A172 (cell line): ENCODE data around the gene MUL1. TPM values are rescaled to one million over a fixed set of nuclear protein-coding genes. Genes with fewer than 3 reads are reported as not detected.

Experiments
- DNase-seq: peaks from one replicate; pipeline ENCODE4 v3.0.0-alpha.2; 2015; ENCODE audit warnings: low spot score
- total RNA-seq: library from RNA; depleted of rRNA; stranded (reverse); fragments of >200 nt; shearing (Covaris generic); gene quantifications from 2 replicates; pipeline ENCODE4 v1.2.3, GENCODE V29; 2014

The MUL1 gene
- total RNA-seq, 1 experiment from 2014 or later: 26.6 TPM

GRCh38 chr1:20485527-20486456 lies 22.2 kb downstream of the MUL1 start, which contains the start of gene CAMK2N1:
Gene CAMK2N1, minus strand, starts transcription at chr1:20486210. Its CDS starts 831 bp downstream, at chr1:20485379.
- peak; percentile 4 for DNase-seq

GRCh38 chr1:20484519-20485462 lies 23.2 kb downstream of the MUL1 start:
- DNase-seq: no peak

- DNase-seq: no peak
Measured at GRCh38 chr1:20483833-20484518, 24.0 kb downstream of the MUL1 start.

GRCh38 chr1:20483098-20483832 lies 24.7 kb downstream of the MUL1 start:
- DNase-seq: no peak

- no peak for DNase-seq
Measured at GRCh38 chr1:20481643-20482498, 26.1 kb downstream of the MUL1 start.

- no peak for DNase-seq
Measured at GRCh38 chr1:20480951-20481617, 26.9 kb downstream of the MUL1 start.

GRCh38 chr1:20480243-20480944 lies 27.6 kb downstream of the MUL1 start:
- DNase-seq: no peak

- DNase-seq: no peak
Measured at GRCh38 chr1:20479840-20480239, 28.1 kb downstream of the MUL1 start.

- DNase-seq: no peak
Measured at GRCh38 chr1:20478057-20478635, 29.8 kb downstream of the MUL1 start.

GRCh38 chr1:20477348-20478056 lies 30.4 kb downstream of the MUL1 start:
- no peak for DNase-seq

GRCh38 chr1:20476265-20477038 lies 31.5 kb downstream of the MUL1 start:
- DNase-seq: peak; percentile 49

- no peak for DNase-seq
Measured at GRCh38 chr1:20474996-20475395, 33.0 kb downstream of the MUL1 start.

- DNase-seq: no peak
Measured at GRCh38 chr1:20474333-20474975, 33.5 kb downstream of the MUL1 start.

GRCh38 chr1:20473894-20474293 lies 34.1 kb downstream of the MUL1 start:
- DNase-seq: no peak

- DNase-seq: no peak
Measured at GRCh38 chr1:20472860-20473711, 34.9 kb downstream of the MUL1 start.

GRCh38 chr1:20472121-20472520 lies 35.8 kb downstream of the MUL1 start:
- no peak for DNase-seq
